ENCODE measurements around the gene CDH23.

CDH23 gene

GRCh38 chr10:71851465-71852095, 454.9 kb downstream of the CDH23 start:
- intact Hi-C loops (cut with DNase I) = loop anchor here (1.0 kb wide), 1 partner anchor 9 kb away; no protein-coding TSS in a partner anchor
- DNase-seq = peak in 2 of 10 donors; percentile 50 to 77

GRCh38 chr10:71852355-71852937, 455.7 kb downstream of the CDH23 start:
- peak in 4 of 10 donors; percentile 35 to 91 (median 53) for DNase-seq
- intact Hi-C loops (cut with DNase I) = no loop called here

- DNase-seq = peak in 2 of 10 donors; percentile 65 to 77
- intact Hi-C loops (cut with DNase I) = no loop called here
Measured at GRCh38 chr10:71854031-71854430, 457.3 kb downstream of the CDH23 start.

GRCh38 chr10:71856619-71857018, 459.9 kb downstream of the CDH23 start:
- peak in 1 of 10 donors; percentile 6 for DNase-seq

GRCh38 chr10:71857934-71858890, 461.5 kb downstream of the CDH23 start:
- intact Hi-C loops (cut with DNase I) = no loop called here
- DNase-seq = peak in 2 of 10 donors; percentile 62 to 86

More at GRCh38 chr10:71856619-71857018, 459.9 kb downstream of the CDH23 start:
- intact Hi-C loops (cut with DNase I) = no loop called here

GRCh38 chr10:71860243-71861029, 463.7 kb downstream of the CDH23 start:
- intact Hi-C loops (cut with DNase I) = loop anchor here (1.0 kb wide), 1 partner anchor 9 kb away; the partner anchor contains the start of gene PSAP
- DNase-seq = peak; percentile 83 to 99 (median 92)

GRCh38 chr10:71863203-71863602, 466.5 kb downstream of the CDH23 start:
- peak in 1 of 10 donors; percentile 5 for DNase-seq
- intact Hi-C loops (cut with DNase I) = no loop called here

GRCh38 chr10:71864911-71865361, 468.2 kb downstream of the CDH23 start:
- peak in 1 of 10 donors; percentile 53 for DNase-seq
- intact Hi-C loops (cut with DNase I) = no loop called here
